SKM-1 treated with dmso at 0.1 percent for 144 hours (cell line): ENCODE results near the gene SNTB2.
"Not testable (repeated sequence)": the region's sequence is repeated elsewhere in the genome, so short reads cannot be mapped to it uniquely, and the experiment has no call there.

ENCODE experiments used
- DNase-seq: peaks from one replicate; lab custom pipeline; 2025; ENCODE audit not compliant: unreplicated experiment; lab: John Stamatoyannopoulos, UW

SNTB2 gene

DNA sequence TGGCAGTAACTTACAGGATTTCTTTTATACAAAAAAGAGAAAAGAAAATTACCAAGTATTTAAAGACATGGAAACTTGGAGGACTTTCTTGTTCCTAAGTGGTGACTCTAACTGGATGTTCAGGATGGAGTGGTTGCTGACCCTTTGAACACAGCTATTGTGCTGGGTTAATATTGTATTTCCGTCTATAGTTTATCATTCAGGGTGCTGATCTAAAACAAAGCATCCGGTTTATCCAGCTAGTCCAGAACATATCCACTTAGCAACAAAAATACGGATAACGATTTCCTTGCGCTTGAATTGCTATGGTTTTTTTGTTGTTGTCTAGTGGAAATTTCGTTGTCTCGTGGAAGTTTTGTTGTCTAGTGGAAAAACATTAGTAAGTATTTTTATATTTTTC lies 38.2 kb downstream of the SNTB2 start:
- no peak for DNase-seq

DNA sequence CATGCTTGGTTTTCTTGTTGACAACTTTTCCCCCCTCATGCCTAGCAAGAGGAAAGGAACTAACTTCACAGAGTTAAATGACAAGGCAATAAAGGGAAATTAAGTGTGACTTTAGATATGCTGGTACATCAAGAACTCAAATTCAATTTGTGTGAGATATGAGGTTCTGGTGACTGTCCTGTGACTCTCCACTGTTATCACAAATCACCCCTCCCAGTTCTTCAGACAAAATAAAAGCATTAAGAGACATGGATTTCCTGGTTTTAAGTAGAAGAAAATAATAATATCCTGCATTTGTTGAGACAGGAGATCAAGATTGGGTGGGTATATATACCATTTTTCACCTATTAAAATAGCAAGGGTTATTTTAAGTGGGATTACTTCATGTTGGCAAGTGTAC lies 46.2 kb downstream of the SNTB2 start:
- no peak for DNase-seq

DNA sequence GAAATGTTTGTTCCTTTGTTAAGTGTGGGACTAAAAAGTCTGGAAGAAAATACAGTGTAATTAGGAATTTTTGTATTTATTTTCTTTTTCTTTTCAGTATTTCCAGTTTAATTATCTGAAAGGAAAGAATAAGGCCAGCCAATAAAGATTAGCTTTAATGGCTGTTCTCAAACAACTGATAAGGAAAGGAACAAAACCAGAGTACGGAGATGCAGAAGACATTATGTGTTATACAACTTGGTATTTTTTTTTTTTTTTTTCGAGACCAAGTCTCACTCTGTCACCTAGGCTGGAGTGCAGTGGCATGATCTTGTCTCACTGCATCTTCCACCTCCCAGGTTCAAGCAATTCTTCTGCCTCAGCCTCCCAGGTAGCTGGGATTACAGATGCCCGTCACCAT lies 47.5 kb downstream of the SNTB2 start:
- no peak for DNase-seq

DNA sequence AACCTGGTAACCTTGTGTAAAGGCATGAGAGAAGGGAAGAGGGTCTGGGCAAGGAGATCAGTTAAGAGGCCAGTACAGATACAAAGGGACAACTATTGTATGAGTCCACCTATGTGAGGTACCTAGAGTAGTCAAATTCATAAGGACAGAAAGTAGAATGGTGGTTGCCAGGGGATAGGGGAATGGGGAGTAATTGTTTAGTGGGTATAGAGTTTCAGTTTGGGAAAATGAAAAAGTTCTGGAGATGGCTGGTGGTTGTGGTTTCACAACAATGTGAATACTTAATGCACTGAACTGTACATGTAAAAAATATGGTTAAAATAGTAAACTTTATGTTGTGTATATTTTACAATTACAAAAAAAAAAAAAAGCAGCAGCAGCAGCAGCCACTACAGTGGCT lies 49.4 kb downstream of the SNTB2 start:
- no peak for DNase-seq

DNA sequence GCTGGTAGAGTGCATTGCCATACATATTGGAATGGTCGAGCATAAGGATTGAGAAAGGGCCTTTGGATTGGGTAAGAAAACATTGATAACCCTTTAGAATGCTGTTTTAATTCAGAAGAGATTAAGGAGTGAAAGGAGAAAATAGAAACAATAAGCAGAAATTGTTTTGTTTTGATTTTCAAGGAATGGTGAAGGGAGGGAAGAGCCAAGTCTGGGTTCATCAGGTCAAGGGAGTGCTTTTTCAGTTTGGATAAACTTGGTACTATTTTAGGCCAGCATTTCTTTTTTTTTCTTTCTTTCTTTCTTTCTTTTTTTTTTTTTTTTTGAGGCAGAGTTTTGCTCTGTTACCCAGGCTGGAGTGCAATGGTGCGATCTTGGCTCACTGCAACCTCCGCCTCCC lies 50.3 kb downstream of the SNTB2 start:
- no peak for DNase-seq

DNA sequence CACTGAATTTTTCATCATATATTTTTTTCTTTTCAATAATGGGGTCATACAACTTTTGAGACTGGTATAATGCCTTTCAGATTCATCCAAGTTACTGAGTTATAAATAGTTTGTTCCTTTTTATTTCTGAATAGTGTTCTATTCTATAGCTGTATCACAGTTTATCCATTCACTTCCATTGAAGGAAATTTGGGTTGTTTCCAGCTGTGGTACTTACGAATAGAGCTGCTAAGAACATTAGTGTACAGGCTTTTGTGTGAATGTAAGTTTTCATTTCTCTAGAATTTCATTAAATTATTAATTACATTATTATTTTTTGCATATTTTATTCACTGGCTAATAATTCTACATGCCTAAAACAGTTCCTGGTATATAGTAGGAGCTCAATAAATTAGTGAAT lies 52.9 kb downstream of the SNTB2 start:
- DNase-seq = no peak

DNA sequence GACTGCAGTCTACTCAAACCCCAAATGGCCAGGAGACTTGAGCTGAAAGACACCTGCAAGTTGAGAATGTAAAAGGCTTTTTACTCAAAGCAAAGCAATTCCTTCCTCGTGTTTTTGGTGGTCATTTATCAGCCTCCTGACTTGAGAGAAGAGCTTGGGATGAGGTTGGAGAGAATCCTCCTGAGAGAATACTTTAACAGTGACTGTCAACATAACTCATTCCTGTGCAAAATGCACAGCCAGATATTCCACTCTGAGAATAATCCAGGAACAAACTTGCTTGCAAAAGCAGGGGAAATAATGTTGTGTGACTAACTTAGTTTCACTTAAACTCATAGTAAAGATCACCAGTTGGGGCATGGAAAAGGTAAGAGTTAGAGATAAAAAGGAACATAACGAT lies 53.4 kb downstream of the SNTB2 start:
- no peak for DNase-seq

DNA sequence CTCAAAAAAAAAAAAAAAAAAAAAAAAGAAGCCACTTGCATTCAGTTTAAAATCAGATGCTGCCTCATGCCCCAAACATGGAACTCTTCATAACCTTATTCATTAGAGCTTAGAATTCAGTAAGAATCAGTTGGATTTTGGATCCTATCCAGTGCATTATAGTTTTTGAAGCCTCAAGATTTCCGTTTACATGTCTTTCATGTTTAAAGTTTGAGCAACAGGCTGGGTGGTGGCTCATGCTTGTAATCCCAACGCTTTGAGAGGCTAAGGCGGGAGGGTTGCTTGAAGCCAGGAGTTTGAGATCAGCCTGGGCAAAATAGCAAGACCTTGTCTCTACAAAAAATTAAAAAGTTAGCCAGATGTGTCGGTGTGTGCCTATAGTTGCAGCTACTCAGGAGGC lies 55.0 kb downstream of the SNTB2 start:
- DNase-seq = no peak

DNA sequence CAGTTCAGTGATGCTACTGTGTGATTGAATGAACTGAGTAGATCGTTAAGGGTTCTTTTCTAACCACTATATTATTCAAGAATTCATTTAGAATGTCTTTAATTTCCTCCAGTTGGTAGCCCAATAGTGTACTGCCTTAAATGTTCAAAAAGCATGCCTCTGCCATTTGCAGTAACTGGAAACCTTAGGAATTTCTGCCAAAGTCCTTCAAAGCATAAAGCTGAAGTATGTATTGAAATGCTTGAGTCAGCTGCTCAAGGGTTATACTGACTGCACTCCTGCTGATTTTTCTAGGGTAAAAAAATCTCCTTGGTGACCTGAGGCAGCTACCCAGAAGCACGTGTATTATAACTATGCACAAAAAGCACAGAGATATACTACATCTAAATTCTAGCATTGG lies 56.5 kb downstream of the SNTB2 start:
- no peak for DNase-seq

DNA sequence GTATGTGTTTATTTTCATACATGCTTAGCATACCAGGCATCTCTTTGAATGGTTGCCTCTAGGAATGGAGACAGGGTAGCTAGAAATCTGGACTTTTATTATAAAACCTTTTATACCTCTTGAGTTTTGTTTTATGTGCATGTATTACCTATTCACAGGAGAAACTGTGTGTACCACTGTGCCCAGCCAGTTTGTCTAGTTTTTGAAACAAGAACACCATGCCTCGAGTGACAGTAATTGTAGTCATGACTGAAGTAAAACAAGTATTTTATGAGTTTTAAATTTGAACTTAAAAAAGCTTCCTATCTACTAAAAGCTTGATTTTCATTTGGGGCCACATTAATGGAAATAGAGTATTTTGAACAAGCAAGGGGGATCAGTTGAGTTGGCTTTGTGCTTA lies 57.4 kb downstream of the SNTB2 start:
- DNase-seq = no peak

DNA sequence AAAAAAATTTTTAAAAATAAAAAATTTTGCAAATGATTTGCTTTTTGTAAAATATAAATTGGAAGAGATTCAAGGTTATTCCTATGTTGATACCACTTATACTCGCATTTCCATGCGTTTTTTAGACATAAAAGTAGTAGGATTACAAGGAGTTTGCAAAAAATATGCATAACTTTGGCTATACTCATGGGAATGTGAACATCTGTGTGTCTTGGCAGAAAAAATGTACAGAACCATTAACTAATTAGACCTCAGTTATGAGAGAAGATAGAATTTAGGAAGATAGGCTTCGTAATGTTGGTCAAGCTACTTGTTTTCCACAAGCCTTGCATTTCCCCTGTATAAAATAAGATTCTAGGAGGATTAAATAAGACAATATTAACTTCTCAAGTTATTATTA lies 63.1 kb downstream of the SNTB2 start:
- no peak for DNase-seq

DNA sequence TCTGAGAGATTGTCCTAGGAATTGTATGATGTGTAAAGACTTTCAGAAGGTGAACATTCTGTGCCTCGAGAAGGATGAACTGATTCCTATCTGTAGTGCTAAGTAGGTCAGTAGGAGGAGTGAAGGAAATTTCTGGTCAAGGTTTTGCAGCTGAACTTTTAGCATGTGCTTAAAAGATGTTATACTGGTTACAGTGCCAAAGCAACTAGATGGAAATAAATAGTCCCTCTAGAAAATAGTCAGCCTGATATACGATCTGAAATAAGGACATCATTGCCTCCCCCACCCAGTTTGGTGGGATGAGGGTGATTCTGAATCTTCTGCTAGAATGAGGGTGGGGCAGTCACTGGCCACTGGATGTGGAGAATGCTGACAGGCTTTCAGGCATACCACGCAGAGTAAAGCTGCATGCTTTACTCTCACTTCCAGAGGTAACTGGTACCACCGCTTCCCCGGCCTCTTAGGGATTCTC lies 66.9 kb downstream of the SNTB2 start:
- DNase-seq = no peak

DNA sequence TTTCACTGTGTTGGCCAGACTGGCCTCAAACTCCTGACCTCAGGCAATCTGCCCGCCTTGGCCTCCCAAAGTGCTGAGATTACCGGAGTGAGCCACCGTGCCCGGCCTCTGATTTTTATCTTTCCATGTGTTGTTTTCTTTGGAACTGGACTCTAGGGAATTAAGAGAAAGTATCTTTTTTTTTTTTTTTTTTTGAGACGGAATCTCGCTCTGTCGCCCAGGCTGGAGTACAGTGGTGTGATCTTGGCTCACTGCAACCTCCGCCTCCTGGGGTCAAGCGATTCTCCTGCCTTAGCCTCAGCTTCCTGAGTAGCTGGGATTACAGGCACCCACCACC lies 72.4 kb downstream of the SNTB2 start:
- DNase-seq = not testable (repeated sequence)

DNA sequence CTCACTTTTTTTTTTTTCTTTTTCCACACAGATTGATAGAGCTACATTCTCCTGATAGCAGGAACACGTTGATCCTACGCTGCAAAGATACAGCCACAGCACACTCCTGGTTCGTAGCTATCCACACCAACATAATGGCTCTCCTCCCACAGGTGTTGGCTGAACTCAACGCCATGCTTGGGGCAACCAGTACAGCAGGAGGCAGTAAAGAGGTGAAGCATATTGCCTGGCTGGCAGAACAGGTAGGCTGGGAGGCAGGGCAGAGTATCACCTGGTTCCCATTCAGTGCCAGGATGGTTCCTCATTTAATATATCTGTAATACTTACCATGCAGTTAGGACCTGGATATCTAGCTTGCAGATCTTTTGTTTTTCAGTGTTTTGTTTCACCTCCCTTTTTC lies 73.1 kb downstream of the SNTB2 start:
- no peak for DNase-seq

DNA sequence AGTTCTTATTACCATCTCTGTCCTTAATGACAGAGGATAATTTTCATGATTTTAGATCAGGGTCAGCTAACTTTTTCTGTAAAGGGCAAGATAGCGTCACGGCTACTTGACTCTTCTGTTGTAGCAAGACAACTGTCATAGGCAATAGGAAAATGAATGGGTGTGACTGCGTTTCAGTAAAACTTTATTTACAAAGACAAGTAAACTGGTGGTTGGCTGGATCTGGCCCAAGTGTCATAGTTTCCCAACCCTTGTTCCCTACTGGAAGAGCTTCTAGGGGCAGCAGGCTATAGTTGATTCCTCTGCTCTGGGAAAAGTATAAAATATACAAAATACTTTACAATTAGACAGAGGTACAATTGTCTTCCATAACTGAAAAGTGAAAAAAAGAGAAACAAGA lies 73.5 kb downstream of the SNTB2 start:
- DNase-seq = no peak

DNA sequence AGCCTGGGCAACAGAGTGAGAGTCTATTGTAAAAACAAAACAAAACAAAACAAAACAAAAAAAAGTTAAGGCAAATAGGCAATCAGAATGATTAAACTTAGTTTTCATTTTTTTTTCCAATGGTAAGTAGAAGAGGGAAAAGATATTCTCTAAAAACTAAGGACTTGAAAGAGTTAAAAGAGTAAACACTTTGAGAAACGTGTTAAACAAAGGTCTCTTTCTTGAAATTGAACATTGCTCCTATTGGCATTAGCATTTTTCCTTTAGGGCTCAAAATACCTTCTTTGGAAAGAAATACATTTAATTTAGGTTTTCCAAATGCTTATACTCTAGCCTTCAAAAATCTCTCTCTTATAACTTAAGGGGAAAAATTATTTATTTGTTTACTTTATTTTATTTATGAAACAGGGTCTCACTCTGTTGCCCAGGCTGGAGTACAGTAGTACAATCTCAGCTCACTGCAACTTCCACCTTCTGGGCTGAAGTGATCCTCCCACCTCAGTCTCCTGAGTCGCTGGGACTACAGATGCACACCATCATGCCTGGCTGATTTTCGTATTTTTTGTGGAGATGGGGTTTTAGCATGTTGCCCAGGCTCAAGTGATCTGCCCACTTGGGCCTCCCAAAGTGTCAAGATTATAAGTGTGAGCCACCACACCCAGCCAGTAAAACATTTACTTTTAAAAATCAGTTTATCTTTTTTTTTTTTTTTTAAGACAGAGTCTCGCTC lies 79.5 kb downstream of the SNTB2 start:
- no peak for DNase-seq

DNA sequence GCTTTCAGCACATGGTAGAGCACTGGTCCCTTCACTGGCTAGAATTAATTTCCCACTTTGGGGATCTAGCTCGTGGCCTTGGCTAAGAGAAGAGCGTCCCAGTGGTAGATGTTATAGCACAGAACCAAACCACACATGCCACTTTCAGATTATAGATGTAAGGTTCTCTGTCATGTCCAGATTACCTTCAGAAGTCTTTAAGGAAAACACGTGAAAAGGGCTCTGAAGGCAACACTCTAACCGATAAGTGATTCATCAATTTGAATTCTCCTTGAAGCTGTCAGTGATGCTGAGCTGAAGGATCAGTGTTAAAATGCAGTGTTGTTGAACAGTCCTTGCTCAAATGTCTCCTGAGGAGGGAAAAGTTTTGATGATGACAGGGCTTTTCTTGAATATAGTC lies 80.7 kb downstream of the SNTB2 start:
- DNase-seq = no peak

DNA sequence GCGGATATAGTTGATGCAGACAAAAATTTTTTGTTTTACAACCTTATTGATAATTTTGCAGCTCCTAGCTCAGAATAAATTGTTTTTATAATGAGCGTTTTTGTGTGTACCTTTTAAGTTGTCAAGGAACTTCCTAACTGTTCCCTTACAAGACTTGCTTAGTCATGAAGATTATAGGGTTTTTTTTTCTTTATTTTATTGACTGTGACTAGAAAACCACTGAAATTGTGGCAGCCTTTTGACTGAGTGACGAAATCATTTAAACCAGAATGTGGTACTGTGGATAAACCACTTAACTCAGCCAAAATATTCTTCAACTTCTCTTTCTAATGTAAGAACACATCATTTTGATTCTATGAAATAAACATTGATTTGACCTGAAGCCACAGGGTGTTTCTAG lies 83.4 kb downstream of the SNTB2 start:
- no peak for DNase-seq

DNA sequence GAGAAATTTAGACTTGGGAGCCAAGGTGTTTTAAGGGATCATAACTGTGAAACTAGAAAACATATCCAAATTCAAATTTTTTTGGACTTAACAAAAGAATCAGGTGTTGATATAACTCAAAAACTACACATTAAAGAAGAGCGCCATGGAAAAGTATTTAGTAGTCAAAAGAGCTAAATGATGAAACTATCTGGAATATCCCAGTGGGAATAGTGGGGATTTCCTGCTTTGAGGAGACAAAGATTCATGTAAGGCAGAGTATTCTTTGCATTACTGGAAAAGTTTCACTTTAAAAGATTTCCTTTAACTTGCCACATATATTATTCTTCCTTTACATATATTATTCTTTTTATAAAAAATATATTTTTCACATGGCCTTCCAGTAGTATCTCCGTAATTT lies 83.9 kb downstream of the SNTB2 start:
- no peak for DNase-seq

DNA sequence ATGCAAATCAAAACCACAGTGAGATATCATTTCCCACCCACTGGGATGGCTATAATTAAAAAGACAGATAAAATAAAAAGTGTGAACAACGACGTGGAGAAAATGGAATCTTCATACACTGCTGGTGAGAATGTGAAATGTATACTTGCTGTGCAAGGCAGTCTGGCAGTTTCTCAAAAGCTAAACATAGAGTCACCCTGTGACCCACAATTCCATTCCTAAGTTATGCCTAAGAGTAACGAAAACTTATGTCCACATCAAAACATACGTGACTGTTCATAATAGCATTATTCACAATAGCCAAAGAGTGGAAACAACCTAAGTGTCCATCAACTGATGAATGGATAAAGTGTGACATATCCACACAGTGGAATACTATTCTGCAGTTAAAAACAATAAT lies 86.0 kb downstream of the SNTB2 start:
- DNase-seq = no peak

DNA sequence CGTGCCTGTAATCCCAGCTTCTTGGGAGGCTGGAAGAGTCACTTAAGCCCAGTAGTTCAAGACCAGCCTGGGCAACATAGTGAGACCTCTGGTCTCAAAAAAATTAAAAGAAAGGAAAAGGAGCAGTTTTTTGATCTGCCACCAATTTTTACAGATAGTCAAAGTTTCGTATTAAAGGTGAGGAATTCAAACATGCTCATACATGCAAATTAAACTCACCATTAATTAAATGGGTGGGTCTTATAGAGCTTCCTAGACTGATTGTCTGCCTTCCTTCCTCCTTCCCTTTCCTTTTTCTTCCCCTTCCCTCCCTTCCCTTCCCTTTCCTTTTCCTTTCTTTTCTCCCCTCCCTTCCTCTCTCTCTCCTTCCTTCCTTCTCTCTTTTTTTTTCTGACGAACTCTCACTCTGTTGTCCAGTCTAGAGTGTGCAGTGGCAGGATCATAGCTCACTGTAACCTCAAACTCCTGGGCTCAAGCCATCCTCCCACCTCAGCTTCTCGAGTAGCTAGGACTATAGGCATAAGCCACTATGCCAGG lies 87.8 kb downstream of the SNTB2 start:
- DNase-seq = no peak

DNA sequence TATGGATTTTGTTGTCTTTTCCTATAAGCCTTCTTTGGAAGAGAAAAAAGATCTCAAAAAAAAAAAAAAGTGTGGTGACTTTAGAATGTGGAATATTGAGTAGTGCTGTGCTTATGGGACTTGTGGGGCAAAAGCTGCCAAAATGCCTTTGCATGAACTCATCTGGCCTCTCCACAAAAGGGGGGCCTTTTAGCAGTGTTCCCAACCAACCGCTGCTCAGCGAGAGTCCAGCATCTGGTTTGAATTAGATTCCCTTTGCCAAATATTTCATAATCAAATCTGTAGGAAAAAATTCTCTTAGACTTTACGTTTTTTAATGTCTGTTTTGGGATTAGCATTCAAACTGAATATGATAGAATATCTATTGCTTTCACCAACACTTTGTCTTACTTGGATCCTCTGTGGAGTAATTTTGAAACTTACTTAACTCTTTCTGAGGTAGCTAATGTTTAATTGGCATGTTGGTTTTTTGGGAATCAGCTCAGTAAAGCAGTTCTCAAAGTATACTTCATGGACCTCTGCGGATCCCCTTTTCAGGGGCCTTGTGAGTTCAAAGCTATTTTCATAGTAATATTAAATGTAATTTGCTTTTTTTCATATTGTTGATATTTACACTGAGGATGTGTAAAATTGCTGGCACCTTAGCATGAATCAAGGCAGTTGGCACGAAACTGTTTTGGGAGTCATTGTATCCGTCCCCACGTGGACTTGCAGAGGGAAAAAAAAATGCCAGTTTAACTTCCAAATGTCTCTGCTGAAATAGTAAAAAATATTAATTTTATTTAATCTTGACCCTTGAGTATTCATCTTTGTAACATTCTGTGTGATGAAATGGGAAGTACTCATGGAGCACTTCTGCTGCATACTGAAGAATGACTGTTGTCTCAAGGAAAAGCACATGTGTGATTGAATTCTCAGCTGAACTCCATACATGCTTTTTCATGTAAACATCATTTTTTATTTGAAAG lies 89.5 kb downstream of the SNTB2 start:
- DNase-seq = no peak
